Gastroesophageal sphincter (tissue), 3 donors: Measurements from ENCODE around the gene OR6K6.

ENCODE experiments used
- EP300 ChIP-seq: sonication (generic); formaldehyde crosslinking; IDR thresholded peaks from one replicate; pipeline ENCODE4 v1.6.1; 2017; ENCODE audit warnings: antibody characterized with exemption, mild to moderate bottlenecking
- POLR2A ChIP-seq, 2 donors: fragments of 450-650 bp; IDR thresholded peaks; one replicate each; pipeline ENCODE4 v1.6.1; 2017; ENCODE audit warnings: antibody characterized with exemption in 2 of 2, mild to moderate bottlenecking in 2 of 2, moderate library complexity in 1 of 2
- POLR2AphosphoS5 ChIP-seq: sonication (generic); formaldehyde crosslinking; IDR thresholded peaks from one replicate; pipeline ENCODE4 v1.6.1; 2017; ENCODE audit warnings: antibody characterized with exemption
- TF ChIP-seq, protein P1 (sequence below), 4 experiments: fragments of 200-600 bp in 2 of 4; fragments of 450-650 bp in 2 of 4; sonication (generic) in 1 of 4; IDR thresholded peaks; one replicate each; pipeline ENCODE4 v1.5.1; 2017 to 2019; ENCODE audit warnings: antibody characterized with exemption in 4 of 4, mild to moderate bottlenecking in 2 of 4, moderate library complexity in 2 of 4

DNA sequence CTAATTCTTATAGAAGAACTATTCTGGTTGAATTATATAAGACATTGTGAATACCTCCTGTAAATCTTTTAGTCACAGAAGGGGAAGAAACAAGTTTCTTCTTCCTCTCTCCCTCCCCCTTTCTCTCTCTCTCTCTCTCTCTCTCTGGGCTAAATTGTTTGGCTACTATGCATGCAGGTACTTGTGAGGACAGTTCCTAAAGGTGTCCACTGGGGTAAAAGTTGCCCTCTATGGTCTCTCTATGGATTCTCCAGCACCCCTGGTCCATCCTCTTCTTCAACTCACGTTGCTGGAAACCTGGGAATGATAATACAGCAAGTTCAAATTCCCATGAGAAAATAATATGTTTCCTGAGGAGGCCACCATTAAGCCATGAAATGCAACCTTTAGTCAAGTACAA, 39.8 kb upstream of the OR6K6 start:
- TF ChIP-seq POLR2A (IDR thresholded peaks at IDR 0.05) (no peak), POLR2AphosphoS5 (no peak), EP300 (no peak)
- TF ChIP-seq, protein P1, sequence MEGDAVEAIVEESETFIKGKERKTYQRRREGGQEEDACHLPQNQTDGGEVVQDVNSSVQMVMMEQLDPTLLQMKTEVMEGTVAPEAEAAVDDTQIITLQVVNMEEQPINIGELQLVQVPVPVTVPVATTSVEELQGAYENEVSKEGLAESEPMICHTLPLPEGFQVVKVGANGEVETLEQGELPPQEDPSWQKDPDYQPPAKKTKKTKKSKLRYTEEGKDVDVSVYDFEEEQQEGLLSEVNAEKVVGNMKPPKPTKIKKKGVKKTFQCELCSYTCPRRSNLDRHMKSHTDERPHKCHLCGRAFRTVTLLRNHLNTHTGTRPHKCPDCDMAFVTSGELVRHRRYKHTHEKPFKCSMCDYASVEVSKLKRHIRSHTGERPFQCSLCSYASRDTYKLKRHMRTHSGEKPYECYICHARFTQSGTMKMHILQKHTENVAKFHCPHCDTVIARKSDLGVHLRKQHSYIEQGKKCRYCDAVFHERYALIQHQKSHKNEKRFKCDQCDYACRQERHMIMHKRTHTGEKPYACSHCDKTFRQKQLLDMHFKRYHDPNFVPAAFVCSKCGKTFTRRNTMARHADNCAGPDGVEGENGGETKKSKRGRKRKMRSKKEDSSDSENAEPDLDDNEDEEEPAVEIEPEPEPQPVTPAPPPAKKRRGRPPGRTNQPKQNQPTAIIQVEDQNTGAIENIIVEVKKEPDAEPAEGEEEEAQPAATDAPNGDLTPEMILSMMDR (IDR thresholded peaks at IDR 0.05) = no peak
